Sigmoid colon (tissue), 4 donors: ENCODE results near the gene TRPV5.

Source experiments
- EP300 ChIP-seq, 4 donors: sonication (generic); formaldehyde crosslinking; IDR thresholded peaks; one replicate each; pipeline ENCODE4 v1.6.1; 2017; ENCODE audit warnings: antibody characterized with exemption in 4 of 4
- POLR2A ChIP-seq, 2 donors: fragments of 450-650 bp; IDR thresholded peaks; one replicate each; pipeline ENCODE4 v1.6.1; 2016; ENCODE audit warnings: antibody characterized with exemption in 2 of 2, mild to moderate bottlenecking in 2 of 2, moderate library complexity in 2 of 2
- POLR2AphosphoS5 ChIP-seq, 4 donors: sonication (generic); formaldehyde crosslinking; IDR thresholded peaks; one replicate each; pipeline ENCODE4 v1.6.1; 2017; ENCODE audit warnings: antibody characterized with exemption in 4 of 4
- TF ChIP-seq, protein P1 (sequence below), 4 experiments: fragments of 450-650 bp in 3 of 4; fragments of 200-600 bp in 1 of 4; IDR thresholded peaks; one replicate each; pipeline ENCODE4 v1.5.1; 2016 to 2019; ENCODE audit warnings: antibody characterized with exemption in 4 of 4, mild to moderate bottlenecking in 3 of 4, moderate library complexity in 2 of 4

DNA sequence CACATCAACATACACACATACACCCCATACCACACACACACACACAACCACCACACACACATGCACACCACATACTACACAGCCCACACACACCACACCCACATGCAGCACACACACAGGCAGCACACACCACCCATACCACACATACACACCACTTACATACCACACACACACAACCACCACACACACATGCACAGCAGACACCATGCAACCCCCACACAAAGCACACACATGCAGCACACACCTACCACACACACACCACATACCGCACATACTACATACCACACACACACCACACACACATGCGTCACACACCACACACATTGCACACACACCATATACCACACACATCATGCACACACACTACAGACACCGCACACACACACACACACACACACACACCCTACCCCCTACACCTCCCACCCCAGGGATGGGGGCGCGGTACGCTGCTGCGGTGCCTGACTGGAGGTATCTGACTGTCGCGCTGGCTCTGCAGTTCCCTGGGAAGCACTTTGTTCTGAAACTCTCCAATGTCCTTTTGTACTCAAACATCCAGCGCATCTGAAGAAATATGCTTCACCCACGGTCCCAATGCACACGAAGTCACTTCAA lies 42.6 kb downstream of the TRPV5 start:
- TF ChIP-seq EP300 (IDR thresholded peaks at IDR 0.05) (no peak), POLR2A (IDR thresholded peaks at IDR 0.05) (no peak), POLR2AphosphoS5 (IDR thresholded peaks at IDR 0.05) (no peak)
- TF ChIP-seq, protein P1, sequence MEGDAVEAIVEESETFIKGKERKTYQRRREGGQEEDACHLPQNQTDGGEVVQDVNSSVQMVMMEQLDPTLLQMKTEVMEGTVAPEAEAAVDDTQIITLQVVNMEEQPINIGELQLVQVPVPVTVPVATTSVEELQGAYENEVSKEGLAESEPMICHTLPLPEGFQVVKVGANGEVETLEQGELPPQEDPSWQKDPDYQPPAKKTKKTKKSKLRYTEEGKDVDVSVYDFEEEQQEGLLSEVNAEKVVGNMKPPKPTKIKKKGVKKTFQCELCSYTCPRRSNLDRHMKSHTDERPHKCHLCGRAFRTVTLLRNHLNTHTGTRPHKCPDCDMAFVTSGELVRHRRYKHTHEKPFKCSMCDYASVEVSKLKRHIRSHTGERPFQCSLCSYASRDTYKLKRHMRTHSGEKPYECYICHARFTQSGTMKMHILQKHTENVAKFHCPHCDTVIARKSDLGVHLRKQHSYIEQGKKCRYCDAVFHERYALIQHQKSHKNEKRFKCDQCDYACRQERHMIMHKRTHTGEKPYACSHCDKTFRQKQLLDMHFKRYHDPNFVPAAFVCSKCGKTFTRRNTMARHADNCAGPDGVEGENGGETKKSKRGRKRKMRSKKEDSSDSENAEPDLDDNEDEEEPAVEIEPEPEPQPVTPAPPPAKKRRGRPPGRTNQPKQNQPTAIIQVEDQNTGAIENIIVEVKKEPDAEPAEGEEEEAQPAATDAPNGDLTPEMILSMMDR (IDR thresholded peaks at IDR 0.05): no peak
